Left lung (tissue), 10 donors: ENCODE data around the gene DDX24. TPM values are rescaled to one million over a fixed set of nuclear protein-coding genes. Genes with fewer than 3 reads are reported as not detected.
A peak's percentile ranks its signal among the peaks of the same experiment; 100 is the strongest.

Experiments
- ATAC-seq: fragments of 200-7000 bp; cut with Tn5 transposase; one replicate; pipeline ENCODE4 v1.9.1; 2020; ENCODE audit warnings: moderate library complexity
- DNase-seq, 4 donors: peaks; one replicate each; pipeline ENCODE4 v3.0.0-alpha.2; 2013 to 2020
- H3K27ac ChIP-seq, 2 donors: fragments of 200-600 bp; sonication (generic) in 1 of 2; one replicate each; pipeline versions ENCODE4 v1.5.0 to v1.8.0; 2020 to 2021
- H3K27me3 ChIP-seq, 2 donors: fragments of 200-600 bp; sonication (generic) in 1 of 2; one replicate each; pipeline versions ENCODE4 v1.5.0 to v1.8.0; 2020 to 2021
- H3K36me3 ChIP-seq, 2 donors: fragments of 200-600 bp; sonication (generic) in 1 of 2; one replicate each; pipeline versions ENCODE4 v1.5.0 to v1.8.0; 2020 to 2021
- H3K4me1 ChIP-seq, 2 donors: fragments of 200-600 bp; one replicate each; pipeline ENCODE4 v1.8.0; 2021
- H3K4me3 ChIP-seq, 2 donors: fragments of 200-600 bp; sonication (generic) in 1 of 2; one replicate each; pipeline versions ENCODE4 v1.5.0 to v1.8.0; 2020 to 2021; ENCODE audit warnings: mild to moderate bottlenecking in 1 of 2
- H3K9me3 ChIP-seq, 2 donors: fragments of 200-600 bp; sonication (generic) in 1 of 2; one replicate each; pipeline versions ENCODE4 v1.5.0 to v1.8.0; 2020 to 2021
- intact Hi-C, 2 donors: fragments of 100-400 bp; cut with DNase I; formaldehyde crosslinking; loops; one replicate each; pipeline versions ENCODE4 v1.11.2 to v1.14.2; 2022
- polyA plus RNA-seq, 6 donors: library from polyadenylated mRNA; unstranded; fragments of 120-200 nt; gene quantifications; one replicate each; pipeline ENCODE4 v1.2.1, GENCODE V29; 2013; ENCODE audit not compliant: insufficient read length in 6 of 6
- total RNA-seq, 2 donors: library from RNA; stranded (reverse); fragmentation: NEBNext Ultra II Directional; extraction: Animal tissue kit (Norgen Biotek cat#: 25700); gene quantifications; one replicate each; pipeline ENCODE4 v1.2.1, GENCODE V29; 2021
- TF ChIP-seq, protein P1 (sequence below), 2 donors: fragments of 200-600 bp; sonication (generic) in 1 of 2; IDR thresholded peaks; one replicate each; pipeline versions ENCODE4 v1.5.0 to v1.8.0; 2021; ENCODE audit warnings: antibody characterized with exemption in 2 of 2
- donor health status: DM: no; HTN: yes; CAD: no.
- donor health status: DM: no; HTN: no; CAD: no.

The DDX24 gene
- total and polyA plus RNA-seq, 8 donors = 127 to 148 (median 139) TPM

DNA sequence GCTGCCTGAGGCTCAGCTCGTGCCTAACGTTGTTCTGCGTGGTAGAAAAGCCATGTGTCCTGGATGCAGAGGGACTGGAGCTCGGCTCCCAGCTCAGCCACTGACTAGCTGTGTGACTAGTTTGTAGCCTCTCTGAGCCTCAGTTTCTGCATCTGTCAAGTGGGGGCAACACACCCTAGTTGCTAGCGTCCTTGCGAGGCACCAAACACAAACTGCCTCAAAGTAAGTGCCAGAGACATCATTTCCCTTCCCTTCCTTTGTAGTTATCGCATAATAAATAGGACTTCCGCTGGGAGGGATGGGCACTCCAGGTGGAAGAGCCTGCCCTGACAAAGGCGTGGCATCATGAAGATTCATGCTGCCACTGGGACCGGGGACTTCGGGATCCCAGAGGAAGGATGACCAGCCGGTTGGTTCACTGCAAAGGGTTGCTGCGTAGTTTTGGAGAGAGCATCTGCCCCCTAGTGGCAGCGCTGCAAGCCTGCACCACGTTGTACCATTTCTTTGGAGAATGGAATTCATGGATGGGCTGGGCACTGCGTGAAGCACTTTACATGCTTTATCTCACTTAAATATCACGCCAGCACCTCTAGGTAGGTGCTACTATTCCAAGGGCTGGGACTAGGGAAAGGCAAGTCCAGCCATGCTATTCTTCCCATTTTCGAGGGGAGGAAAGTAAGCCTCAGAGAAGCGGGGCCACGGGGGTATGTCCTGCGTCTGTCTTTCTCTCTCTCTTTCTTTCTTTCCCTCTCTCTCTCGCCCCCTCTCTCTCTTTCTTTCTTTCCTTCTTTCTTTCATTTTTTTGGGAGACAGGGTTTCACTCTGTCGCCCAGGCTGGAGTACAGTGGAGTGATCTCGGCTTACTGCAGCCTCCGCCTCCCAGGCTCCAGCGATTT lies 79.3 kb downstream of the DDX24 start:
- Histone ChIP-seq H3K27ac (no peak overlapping the region), H3K4me3 (no peak overlapping the region), H3K36me3 (no peaks in the 10 kb centered on the region), H3K4me1 (no peaks in the 10 kb centered on the region), H3K9me3 (no peaks in the 10 kb centered on the region), H3K27me3 (peaks cover 0 to 33% of the 10 kb centered on the region in 2 donors)
- peak; percentile 50 to 81 (median 68) for DNase-seq
- ATAC-seq = peak; percentile 97
- TF ChIP-seq, protein P1, sequence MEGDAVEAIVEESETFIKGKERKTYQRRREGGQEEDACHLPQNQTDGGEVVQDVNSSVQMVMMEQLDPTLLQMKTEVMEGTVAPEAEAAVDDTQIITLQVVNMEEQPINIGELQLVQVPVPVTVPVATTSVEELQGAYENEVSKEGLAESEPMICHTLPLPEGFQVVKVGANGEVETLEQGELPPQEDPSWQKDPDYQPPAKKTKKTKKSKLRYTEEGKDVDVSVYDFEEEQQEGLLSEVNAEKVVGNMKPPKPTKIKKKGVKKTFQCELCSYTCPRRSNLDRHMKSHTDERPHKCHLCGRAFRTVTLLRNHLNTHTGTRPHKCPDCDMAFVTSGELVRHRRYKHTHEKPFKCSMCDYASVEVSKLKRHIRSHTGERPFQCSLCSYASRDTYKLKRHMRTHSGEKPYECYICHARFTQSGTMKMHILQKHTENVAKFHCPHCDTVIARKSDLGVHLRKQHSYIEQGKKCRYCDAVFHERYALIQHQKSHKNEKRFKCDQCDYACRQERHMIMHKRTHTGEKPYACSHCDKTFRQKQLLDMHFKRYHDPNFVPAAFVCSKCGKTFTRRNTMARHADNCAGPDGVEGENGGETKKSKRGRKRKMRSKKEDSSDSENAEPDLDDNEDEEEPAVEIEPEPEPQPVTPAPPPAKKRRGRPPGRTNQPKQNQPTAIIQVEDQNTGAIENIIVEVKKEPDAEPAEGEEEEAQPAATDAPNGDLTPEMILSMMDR (IDR thresholded peaks at IDR 0.05) = peak; percentile 90 to 95
- intact Hi-C loops = loop anchor here in 1 of 2 donors (5.0 kb wide), 1 partner anchor 59 kb away; no protein-coding TSS in a partner anchor

DNA sequence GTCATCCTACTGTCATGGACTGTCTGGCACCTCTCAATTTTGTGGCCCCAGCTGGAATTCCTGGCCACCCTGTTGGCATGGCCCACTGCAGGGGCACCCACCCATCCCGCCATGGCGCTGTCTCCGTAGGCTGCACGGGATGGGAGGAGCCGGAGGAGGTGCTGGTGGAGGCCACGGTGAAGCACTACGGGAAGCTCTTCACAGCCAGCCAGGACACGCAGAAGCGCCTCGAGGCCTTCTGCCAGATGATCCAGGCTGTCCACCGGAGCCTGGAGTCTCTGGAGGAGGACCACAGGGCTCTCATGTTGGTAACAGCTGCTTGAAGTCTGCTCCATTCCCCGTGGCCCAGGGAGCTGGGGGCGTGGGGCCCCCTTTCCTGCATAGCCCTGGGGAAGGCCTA lies 80.0 kb downstream of the DDX24 start:
- no peak for DNase-seq
- no peak for ATAC-seq
- TF ChIP-seq, protein P1 (IDR thresholded peaks at IDR 0.05) = no peak
- Histone ChIP-seq H3K4me3 (no peak overlapping the region), H3K27ac (no peak overlapping the region), H3K9me3 (no peaks in the 10 kb centered on the region), H3K27me3 (peaks cover 0 to 41% of the 10 kb centered on the region in 2 donors), H3K4me1 (no peaks in the 10 kb centered on the region), H3K36me3 (no peaks in the 10 kb centered on the region)
- intact Hi-C loops = loop anchor here in 1 of 2 donors (5.0 kb wide), 1 partner anchor 59 kb away; no protein-coding TSS in a partner anchor

DNA sequence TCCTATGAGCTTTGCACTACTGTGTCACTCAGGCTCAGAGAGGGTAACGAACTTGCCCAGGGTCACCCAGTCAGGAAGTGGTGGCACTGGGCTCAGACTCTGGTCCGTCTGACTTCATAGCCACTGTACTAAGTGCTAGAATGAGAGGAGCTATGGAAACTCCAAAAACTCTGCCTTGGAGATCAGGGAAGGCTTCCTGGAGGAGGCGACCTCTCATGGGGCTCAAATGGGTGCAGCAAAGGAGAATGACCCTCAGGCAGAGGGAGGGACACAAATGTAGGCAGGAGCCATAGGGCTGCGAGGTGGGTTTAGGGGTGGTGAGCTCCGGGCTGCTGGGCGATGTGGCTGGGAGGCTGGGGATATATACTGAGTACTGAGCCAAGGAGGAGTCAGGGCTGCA lies 80.7 kb downstream of the DDX24 start:
- intact Hi-C loops = loop anchor here in 1 of 2 donors (5.0 kb wide), 1 partner anchor 58 kb away; no protein-coding TSS in a partner anchor

GRCh38 chr14:93999573-93999972 lies 81.4 kb downstream of the DDX24 start:
- Histone ChIP-seq H3K27ac (no peak overlapping the region), H3K4me1 (no peaks in the 10 kb centered on the region), H3K27me3 (peaks cover 0 to 55% of the 10 kb centered on the region in 2 donors), H3K36me3 (no peaks in the 10 kb centered on the region), H3K9me3 (no peaks in the 10 kb centered on the region), H3K4me3 (no peak overlapping the region)
- DNase-seq (no peak), ATAC-seq (no peak)
- TF ChIP-seq, protein P1 (IDR thresholded peaks at IDR 0.05) = no peak
- intact Hi-C loops = no loop called here

More for the DNA sequence above, 80.7 kb downstream of the DDX24 start:
- no peak for DNase-seq
- H3K4me1 ChIP-seq = no peaks in the 10 kb centered on the region
- ATAC-seq = no peak
- no peaks in the 10 kb centered on the region for H3K9me3 ChIP-seq
- H3K27ac ChIP-seq = no peak overlapping the region
- H3K27me3 ChIP-seq = peaks cover 0 to 48% of the 10 kb centered on the region in 2 donors
- TF ChIP-seq, protein P1 (IDR thresholded peaks at IDR 0.05) = no peak
- H3K36me3 ChIP-seq = no peaks in the 10 kb centered on the region
- H3K4me3 ChIP-seq = no peak overlapping the region

DNA sequence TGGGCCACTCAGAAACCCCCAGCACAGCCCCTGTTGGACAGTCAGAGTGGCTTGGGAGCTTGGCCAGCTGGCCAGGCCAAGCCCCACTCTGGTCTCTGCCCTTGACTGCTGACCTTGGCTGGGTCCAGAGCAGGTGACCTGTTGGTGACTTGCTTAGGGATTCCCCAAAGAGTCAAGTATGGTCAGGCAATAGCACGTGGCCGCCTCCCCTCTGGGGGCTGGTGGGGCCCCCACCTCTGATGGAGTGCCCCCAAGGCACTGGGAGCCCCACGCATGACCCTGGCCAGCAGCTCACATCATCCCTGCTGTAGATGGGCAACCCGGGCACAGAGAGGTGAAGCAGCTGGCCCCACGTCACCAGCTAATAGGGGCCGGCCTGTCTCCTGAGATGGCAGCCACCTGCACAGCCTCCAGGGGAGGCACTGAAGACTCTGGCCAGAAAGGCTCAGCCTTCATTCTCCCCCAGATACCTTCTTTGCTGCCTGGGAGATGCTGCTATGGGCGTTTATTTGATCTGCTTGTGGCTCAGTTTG lies 82.1 kb downstream of the DDX24 start:
- TF ChIP-seq, protein P1 (IDR thresholded peaks at IDR 0.05) = no peak
- Histone ChIP-seq H3K4me1 (no peaks in the 10 kb centered on the region), H3K27ac (no peak overlapping the region), H3K27me3 (peaks cover 0 to 56% of the 10 kb centered on the region in 2 donors), H3K4me3 (no peak overlapping the region), H3K36me3 (no peaks in the 10 kb centered on the region), H3K9me3 (no peaks in the 10 kb centered on the region)
- intact Hi-C loops = no loop called here
- DNase-seq (no peak), ATAC-seq (no peak)
